Activated naive CD8-positive, alpha-beta T cell treated with anti-CD3 and anti-CD28 coated beads for 36 hours (primary cell): ENCODE data around the gene SLC2A3. TPM values are rescaled to one million over a fixed set of nuclear protein-coding genes. Genes with fewer than 3 reads are reported as not detected.
"Not testable (repeated sequence)": the region's sequence is repeated elsewhere in the genome, so short reads cannot be mapped to it uniquely, and the experiment has no call there.

Experiments
- DNase-seq: peaks from one replicate; pipeline ENCODE4 v3.0.0; 2021
- H3K27ac Mint-ChIP-seq: one replicate; pipeline ENCODE4 v1.8.0; 2022; ENCODE audit warnings: mild to moderate bottlenecking, moderate library complexity, mixed read lengths
- H3K27me3 Mint-ChIP-seq: one replicate; pipeline ENCODE4 v1.8.0; 2022; ENCODE audit warnings: mild to moderate bottlenecking, mixed read lengths
- H3K36me3 Mint-ChIP-seq: one replicate; pipeline ENCODE4 v1.8.0; 2021; ENCODE audit warnings: mild to moderate bottlenecking, mixed read lengths
- H3K4me1 Mint-ChIP-seq: one replicate; pipeline ENCODE4 v1.8.0; 2021; ENCODE audit warnings: mixed read lengths
- H3K4me3 Mint-ChIP-seq: one replicate; pipeline ENCODE4 v1.8.0; 2022; ENCODE audit warnings: mild to moderate bottlenecking, moderate library complexity, mixed read lengths
- H3K9me3 Mint-ChIP-seq: one replicate; pipeline ENCODE4 v1.8.0; 2022; ENCODE audit warnings: mixed read lengths
- total RNA-seq, 2 experiments: library from RNA; stranded (reverse); gene quantifications; one replicate each; pipeline ENCODE4 v1.2.3, GENCODE V29; 2021

The SLC2A3 gene
- total RNA-seq, 2 experiments from 2014 or later = 125 to 147 TPM

DNA sequence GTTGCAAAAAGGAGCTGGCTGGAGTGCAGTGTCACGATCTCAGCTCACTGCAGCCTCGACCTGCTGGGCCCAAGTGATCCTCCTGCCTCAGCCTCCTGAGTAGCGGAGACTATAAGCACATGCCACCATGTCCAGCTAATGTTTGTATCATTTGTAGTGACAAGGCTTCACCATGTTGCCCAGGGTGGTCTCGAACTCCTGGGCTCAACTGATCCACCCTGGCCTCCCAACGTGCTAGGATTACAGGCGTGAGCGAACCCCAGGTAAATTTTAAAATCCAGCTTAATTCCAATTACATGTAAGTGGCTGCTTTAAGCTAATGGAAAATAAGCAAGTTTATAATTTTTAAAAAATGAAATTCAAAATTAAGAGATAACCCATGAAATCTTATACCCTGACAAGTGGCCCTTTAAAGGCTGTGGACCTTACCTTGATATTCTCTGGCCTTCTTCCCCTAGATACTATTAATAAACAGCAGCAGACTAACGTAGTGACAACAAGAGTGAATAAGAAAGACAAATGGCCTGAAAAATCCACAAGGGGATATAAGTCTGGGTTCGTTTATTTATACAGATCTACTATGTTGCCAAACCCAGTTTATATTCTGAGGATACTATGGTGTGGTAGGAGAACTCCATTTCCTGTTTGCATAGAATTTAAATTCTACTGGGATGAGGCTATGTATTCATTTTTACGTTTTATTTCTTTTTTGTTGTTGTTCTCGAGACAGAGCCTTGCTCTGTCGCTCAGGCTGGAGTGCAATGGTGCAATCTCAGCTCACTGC, 25.6 kb upstream of the SLC2A3 start:
- peak overlapping the region; percentile 86 for H3K4me3 Mint-ChIP-seq
- peaks cover 12% of the 10 kb centered on the region for H3K36me3 Mint-ChIP-seq
- DNase-seq = no peak
- peaks cover 30% of the 10 kb centered on the region for H3K4me1 Mint-ChIP-seq
- H3K27ac Mint-ChIP-seq = peak overlapping the region; percentile 17
- no peaks in the 10 kb centered on the region for H3K9me3 Mint-ChIP-seq
- no peaks in the 10 kb centered on the region for H3K27me3 Mint-ChIP-seq

DNA sequence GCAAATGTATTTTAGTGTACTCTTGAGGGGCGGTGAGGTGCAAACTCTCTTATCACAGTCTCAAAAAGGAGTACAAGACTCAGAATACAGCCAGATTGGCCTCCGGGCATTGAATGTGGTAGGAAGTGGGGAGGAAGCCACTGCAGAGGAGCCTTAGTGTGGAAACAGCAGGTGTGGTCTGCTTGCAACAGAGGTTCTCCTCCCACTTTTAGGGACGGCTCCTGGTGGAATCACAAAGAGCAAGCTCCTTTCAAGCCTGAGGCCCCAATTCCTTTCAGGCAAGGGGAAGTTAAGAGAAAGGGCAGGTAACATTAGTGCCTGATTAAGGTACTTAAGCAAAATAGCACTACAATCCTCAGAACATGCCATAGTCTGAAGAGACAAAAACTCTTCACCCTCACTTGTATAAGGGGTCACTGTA, 23.7 kb upstream of the SLC2A3 start:
- Mint-ChIP-seq H3K4me1 (peaks cover 28% of the 10 kb centered on the region), H3K27ac (peak overlapping the region; percentile 92), H3K4me3 (peak overlapping the region; percentile 86), H3K9me3 (no peaks in the 10 kb centered on the region), H3K27me3 (no peaks in the 10 kb centered on the region), H3K36me3 (peaks cover 3% of the 10 kb centered on the region)
- peak; percentile 47 for DNase-seq

DNA sequence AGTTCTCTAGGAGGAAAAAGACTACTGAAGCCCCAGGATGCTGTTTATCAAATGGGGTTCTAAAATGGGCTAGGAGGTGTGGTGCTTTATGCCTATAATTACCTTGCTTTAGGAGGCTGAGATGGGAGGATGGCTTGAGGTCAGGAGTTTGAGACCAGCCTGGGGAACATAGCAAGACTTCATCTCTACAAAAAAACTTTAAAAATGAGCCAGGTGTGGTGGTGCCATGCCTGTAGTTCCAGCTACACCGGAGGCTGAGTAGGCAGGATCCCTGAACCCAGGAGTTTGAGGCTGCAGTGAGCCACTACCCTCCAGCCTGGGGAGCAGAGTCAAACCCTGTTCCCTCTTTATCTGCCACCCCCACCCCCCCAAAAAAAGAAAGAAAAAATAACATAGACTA, 23.3 kb upstream of the SLC2A3 start:
- Mint-ChIP-seq H3K27ac (peak overlapping the region; percentile 92), H3K4me3 (peak overlapping the region; percentile 86), H3K36me3 (no peaks in the 10 kb centered on the region), H3K9me3 (no peaks in the 10 kb centered on the region), H3K4me1 (peaks cover 28% of the 10 kb centered on the region), H3K27me3 (no peaks in the 10 kb centered on the region)
- DNase-seq = no peak

DNA sequence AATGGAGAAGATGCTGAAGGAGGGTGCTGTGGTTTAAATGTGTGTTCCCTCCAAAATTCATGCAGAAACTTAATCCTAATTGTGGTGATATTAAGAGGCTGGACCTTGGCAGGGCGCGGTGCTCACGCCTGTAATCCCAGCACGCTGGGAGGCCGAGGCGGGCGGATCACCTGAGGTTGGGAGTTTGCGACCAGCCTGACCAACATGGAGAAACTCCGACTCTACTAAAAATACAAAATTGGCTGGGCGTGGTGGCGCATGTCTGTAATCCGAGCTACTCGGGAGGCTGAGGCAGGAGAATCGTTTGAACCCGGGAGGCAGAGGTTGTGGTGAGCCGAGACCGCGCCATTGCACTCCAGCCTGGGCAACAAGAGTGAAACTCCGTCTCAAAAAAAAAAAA, 18.9 kb upstream of the SLC2A3 start:
- not testable (repeated sequence) for H3K27me3 Mint-ChIP-seq, H3K9me3 Mint-ChIP-seq, DNase-seq, H3K27ac Mint-ChIP-seq, H3K4me3 Mint-ChIP-seq, H3K36me3 Mint-ChIP-seq
- peaks cover 19% of the 10 kb centered on the region for H3K4me1 Mint-ChIP-seq

DNA sequence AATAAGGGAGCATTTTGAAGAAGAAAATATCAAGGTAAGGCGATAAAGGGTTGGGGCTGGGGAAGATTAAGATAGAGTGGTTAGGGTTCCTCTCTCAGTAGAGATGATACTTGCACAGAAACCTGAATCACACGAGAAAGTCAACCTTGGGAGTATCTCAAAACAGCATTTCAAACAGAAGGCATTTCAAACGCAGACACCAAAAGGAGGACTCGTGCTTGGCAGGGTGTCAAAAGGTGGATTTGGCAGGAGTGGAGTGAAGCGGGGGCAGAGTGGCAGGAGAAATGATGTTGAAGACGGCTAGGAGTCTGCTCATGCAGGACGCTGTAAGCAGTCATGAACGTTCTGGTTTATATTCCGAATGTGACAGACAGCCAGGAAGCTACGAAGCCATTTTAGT, 18.4 kb upstream of the SLC2A3 start:
- H3K4me1 Mint-ChIP-seq = peaks cover 14% of the 10 kb centered on the region
- H3K36me3 Mint-ChIP-seq, DNase-seq, H3K9me3 Mint-ChIP-seq, H3K27ac Mint-ChIP-seq, H3K27me3 Mint-ChIP-seq, H3K4me3 Mint-ChIP-seq: not testable (repeated sequence)

DNA sequence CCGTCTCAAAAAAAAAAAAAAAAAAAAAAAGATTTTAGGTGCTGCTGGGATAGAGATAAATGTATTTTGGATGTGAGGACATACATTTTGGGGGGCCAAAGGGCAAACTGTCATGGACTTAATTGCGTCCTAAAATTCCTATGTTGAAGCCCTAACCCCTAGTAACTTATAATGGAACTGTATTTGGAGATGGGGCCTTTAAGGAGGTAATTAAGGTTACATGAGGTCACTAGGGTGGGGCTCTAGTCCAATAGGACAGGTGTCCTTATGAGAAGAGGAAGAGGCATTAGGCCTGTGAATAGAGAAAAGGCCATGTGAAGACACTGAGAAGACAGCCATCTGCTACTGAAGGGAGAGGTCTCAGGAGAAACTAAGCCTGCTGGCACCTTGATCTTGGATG, 17.9 kb upstream of the SLC2A3 start:
- not testable (repeated sequence) for H3K27ac Mint-ChIP-seq, H3K9me3 Mint-ChIP-seq, H3K36me3 Mint-ChIP-seq, DNase-seq, H3K4me3 Mint-ChIP-seq, H3K27me3 Mint-ChIP-seq, H3K4me1 Mint-ChIP-seq

DNA sequence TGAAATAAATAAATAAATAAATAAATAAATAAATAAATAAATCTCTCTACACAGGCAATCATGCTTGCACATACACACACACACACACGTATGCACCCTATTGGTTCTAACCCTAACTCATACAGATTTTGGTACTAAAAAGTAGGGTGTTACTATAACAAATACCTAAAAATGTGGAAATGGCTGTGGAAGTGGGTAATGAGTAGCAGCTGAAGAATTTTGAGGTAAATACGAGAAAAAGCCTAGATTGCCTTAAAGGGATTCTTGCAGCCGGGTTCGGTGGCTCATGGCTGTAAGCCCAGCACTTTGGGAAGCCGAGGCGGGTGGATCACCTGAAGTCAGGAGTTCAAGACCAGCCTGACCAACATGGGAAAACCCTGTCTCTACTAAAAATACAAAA, 15.7 kb upstream of the SLC2A3 start:
- H3K4me1 Mint-ChIP-seq = peaks cover 3% of the 10 kb centered on the region
- no peaks in the 10 kb centered on the region for H3K27me3 Mint-ChIP-seq
- no peak for DNase-seq
- H3K27ac Mint-ChIP-seq = no peak overlapping the region
- no peaks in the 10 kb centered on the region for H3K9me3 Mint-ChIP-seq
- no peaks in the 10 kb centered on the region for H3K36me3 Mint-ChIP-seq
- no peak overlapping the region for H3K4me3 Mint-ChIP-seq

DNA sequence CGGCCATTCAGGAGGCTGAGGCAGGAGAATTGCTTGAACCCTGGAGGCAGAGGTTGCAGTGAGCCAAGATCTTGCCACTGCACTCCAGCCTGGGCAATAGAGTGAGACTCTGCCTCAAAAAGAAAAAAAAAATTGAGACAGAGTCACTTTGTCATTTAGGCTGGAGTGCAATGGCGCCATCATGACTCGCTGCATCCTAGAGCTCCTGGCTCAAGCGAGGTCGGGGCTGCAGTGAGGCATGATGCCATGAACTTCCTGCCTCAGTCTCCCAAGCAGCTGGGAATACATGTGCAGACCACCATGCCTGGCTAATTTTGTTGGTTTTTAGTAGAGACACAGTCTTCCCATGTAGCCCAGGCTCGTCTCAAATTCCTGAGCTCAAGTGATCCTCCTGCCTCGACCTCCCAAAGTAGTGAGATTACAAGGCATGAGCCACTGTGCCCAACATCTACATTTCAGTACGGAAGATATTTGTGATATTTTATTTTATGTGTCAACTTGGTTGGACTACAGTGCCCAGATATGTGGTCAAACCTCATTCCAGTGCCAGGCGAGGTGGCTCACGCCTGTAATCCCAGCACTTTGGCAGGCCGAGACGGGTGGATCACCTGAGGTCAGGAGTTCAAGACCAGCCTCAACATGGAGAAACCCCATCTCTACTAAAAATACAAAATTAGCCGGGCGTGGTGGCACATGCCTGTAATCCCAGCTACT, 14.4 kb upstream of the SLC2A3 start:
- DNase-seq, H3K36me3 Mint-ChIP-seq: not testable (repeated sequence)

DNA sequence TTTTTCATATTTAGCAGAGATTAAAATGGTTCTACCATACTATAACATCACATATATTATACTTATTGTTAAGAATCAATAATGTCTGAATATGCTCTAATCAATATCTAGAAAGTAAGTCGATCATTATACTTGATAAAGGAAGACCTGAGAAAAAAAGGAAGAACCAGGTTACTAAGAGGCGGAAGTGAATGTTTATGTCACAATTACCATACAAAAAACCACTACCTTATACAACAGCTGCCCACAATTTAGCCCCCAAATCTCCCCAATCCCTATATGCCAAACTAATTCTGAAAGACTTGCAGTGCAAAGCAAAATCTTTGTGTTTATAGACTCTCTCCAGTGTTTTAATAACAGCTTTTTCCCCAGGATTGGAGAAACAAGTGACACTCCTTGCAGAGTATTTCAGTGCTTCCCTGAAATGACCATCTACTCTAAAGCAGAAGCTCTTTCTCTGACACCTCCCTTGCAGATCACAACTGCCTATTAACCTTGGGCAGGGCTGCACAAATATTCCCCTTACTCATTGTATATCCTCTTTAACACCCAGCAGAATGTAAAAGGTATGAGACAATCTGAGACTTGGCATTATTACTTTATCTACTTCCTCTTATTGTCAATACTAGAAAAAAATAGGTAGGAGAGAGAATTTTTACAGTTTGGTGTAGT, 12.7 kb upstream of the SLC2A3 start:
- no peak for DNase-seq
- no peaks in the 10 kb centered on the region for H3K36me3 Mint-ChIP-seq
- no peak overlapping the region for H3K27ac Mint-ChIP-seq
- H3K4me1 Mint-ChIP-seq = peaks cover 3% of the 10 kb centered on the region
- no peak overlapping the region for H3K4me3 Mint-ChIP-seq
- H3K27me3 Mint-ChIP-seq = no peaks in the 10 kb centered on the region
- H3K9me3 Mint-ChIP-seq = no peaks in the 10 kb centered on the region

More for the DNA sequence above, 14.4 kb upstream of the SLC2A3 start:
- H3K9me3 Mint-ChIP-seq, H3K27me3 Mint-ChIP-seq, H3K27ac Mint-ChIP-seq, H3K4me1 Mint-ChIP-seq, H3K4me3 Mint-ChIP-seq: not testable (repeated sequence)

DNA sequence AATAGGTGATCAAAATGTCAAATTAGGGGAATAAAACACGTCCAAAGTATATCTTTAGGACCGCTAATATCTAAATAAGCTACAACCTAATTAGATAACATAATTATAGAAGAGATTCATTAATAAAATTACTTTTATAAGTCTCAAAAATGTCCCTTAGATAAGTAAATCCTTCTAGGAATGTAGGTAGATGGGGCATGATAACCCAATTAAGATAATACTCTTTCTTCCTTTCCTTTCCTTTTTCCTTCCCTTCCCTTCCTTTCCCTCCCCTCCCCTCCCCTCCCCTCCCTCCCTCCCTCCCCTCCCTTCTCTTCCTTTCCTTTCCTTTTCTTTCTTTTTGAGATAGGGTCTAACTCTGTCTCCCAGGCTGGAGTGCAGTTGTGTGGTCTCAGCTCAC, 11.0 kb upstream of the SLC2A3 start:
- no peak overlapping the region for H3K27ac Mint-ChIP-seq
- no peak overlapping the region for H3K4me3 Mint-ChIP-seq
- H3K4me1 Mint-ChIP-seq = peaks cover 3% of the 10 kb centered on the region
- no peaks in the 10 kb centered on the region for H3K27me3 Mint-ChIP-seq
- no peaks in the 10 kb centered on the region for H3K36me3 Mint-ChIP-seq
- no peak for DNase-seq
- H3K9me3 Mint-ChIP-seq = no peaks in the 10 kb centered on the region

DNA sequence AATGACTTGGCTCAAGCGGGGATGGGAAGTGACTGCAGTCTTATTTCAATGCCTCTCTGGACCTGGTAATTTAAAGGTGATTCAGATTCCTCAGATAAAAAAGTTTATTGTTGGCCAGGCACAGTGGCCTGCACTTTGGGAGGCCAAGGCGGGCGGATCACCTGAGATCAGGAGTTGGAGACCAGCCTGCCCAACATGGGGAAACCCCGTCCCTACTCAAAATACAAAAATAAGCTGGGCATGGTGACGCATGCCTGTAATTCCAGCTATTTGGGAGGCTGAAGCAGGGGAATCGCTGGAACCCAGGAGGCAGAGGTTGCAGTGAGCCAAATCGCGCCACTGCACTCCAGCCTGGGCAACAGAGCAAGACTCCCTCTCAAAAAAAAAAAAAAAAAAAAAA, 8.8 kb upstream of the SLC2A3 start:
- not testable (repeated sequence) for H3K27me3 Mint-ChIP-seq, H3K4me1 Mint-ChIP-seq, H3K9me3 Mint-ChIP-seq, H3K27ac Mint-ChIP-seq, DNase-seq, H3K4me3 Mint-ChIP-seq, H3K36me3 Mint-ChIP-seq

DNA sequence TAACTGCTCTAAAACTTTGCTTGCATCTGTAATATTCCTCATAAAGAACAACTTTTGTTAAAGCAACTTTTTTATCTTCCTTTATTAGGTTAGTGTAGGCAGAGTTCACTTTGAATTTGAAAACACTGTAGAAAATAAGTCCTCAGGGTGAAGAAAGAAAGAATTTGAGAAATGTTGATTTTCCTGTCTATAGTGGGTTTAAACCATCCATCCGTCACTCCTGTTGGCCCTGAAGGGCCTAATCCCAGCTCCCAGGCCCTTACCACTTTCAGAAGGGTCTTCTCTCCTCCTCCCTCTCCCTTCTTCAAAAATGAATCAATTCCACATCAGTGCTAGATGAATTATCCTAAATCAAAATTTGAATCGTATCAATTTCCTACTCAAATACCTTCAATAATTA, 4.9 kb upstream of the SLC2A3 start:
- Mint-ChIP-seq H3K27ac (no peak overlapping the region), H3K27me3 (no peaks in the 10 kb centered on the region), H3K36me3 (no peaks in the 10 kb centered on the region), H3K4me1 (peaks cover 7% of the 10 kb centered on the region), H3K9me3 (no peaks in the 10 kb centered on the region), H3K4me3 (no peak overlapping the region)
- DNase-seq = no peak

DNA sequence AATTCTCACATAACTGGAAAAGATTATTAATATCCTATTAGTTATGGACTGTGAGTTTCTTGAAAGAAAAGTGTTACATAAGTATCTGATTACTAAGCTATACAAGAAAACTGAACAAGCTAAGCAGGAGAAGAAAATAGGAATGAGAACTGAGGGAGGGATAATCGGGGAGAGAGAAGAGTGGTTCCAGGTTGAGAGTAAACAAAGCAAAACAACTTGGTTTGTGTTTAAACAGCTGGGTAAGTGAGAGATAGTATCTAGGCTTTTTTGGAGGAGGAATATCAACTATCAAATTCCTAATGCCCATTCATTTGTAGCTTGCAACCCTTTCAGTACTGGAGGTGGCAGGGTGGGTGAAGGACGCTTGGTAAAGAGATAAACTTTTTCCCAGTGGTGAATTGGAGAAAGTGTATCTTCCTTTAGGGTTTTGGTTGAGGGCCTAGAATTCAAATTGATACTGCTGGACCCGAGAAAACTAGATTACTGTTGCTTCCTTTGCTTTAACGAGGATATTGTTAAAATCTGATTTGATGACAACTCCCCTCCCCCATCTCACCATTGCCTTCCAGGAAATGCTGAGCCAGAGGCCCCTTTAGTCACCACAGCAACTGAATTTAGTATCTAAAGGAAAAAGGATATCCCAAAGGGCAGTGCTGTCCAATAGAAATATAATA, 2.0 kb upstream of the SLC2A3 start:
- Mint-ChIP-seq H3K4me1 (peaks cover 7% of the 10 kb centered on the region), H3K36me3 (no peaks in the 10 kb centered on the region), H3K27ac (peak overlapping the region; percentile 62), H3K27me3 (no peaks in the 10 kb centered on the region), H3K4me3 (peak overlapping the region; percentile 12), H3K9me3 (no peaks in the 10 kb centered on the region)
- DNase-seq = peak; percentile 29

DNA sequence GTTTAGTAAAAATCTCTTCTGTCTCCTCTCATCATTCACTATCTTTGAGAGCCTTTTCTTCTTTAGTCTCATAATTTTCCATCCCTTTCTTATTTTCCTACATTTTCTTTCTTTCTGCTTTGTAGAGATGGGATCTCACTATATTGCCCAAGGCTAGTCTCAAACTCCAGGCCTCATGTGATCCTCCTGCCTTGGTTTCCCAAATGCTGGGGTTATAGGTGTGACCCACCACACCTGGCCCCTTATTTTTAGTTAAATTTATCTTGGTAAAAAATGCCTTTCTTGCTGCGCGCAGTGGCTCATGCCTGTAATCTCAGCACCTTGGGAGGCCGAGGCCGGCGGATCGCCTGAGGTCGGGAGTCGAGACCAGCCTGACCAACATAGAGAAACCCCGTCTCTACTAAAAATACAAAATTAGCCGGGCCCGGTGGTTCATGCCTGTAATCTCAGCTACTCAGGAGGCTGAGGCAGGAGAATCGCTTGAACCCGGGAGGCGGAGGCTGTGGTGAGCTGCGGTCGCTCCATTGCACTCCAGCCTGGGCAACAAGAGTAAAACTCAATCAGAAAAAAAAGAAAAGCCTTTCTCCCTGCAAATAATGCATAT, 996 bp downstream of the SLC2A3 start:
- no peak for DNase-seq
- Mint-ChIP-seq H3K4me1 (peaks cover 20% of the 10 kb centered on the region), H3K27ac (no peak overlapping the region), H3K9me3 (no peaks in the 10 kb centered on the region), H3K27me3 (no peaks in the 10 kb centered on the region), H3K4me3 (no peak overlapping the region), H3K36me3 (peaks cover 15% of the 10 kb centered on the region)
